AG09309 (cell line): Measurements from ENCODE around the gene FOXP1.

Experiments used
- DNase-seq: peaks from one replicate; pipeline ENCODE4 v3.0.0-alpha.2; 2010; ENCODE audit warnings: low read depth
- H3K4me3 ChIP-seq: 2 replicates; pipeline ENCODE4 v1.5.1; 2011; ENCODE audit warnings: mild to moderate bottlenecking, low read depth, low read length, moderate library complexity; ENCODE audit not compliant: control insufficient read depth
- TF ChIP-seq, protein P1 (sequence below): IDR thresholded peaks from 2 replicates; pipeline ENCODE4 v1.5.1; 2011; ENCODE audit warnings: mild to moderate bottlenecking, low read depth, low read length, inconsistent platforms; ENCODE audit not compliant: insufficient read depth, control insufficient read depth; ENCODE audit errors: missing control alignments

The FOXP1 gene

DNA sequence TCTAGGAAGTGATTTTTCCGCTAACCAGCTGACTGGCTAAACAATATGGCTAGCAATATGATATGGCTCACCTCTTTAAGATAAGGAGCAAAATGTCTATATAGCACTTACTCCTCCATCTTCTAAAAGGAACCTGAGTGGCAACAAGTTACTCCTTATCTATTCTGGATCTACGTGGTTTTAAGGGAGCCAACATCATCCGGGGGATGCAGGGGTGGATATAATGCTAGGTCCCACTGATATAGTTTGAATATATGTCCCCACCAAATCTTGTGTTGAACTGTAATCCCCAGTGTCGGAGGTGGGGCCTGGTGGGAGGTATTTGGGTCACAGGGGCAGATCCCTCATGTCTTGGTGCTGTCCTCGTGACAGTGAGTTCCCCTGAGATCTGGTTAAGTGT lies 500.7 kb downstream of the FOXP1 start:
- TF ChIP-seq, protein P1, sequence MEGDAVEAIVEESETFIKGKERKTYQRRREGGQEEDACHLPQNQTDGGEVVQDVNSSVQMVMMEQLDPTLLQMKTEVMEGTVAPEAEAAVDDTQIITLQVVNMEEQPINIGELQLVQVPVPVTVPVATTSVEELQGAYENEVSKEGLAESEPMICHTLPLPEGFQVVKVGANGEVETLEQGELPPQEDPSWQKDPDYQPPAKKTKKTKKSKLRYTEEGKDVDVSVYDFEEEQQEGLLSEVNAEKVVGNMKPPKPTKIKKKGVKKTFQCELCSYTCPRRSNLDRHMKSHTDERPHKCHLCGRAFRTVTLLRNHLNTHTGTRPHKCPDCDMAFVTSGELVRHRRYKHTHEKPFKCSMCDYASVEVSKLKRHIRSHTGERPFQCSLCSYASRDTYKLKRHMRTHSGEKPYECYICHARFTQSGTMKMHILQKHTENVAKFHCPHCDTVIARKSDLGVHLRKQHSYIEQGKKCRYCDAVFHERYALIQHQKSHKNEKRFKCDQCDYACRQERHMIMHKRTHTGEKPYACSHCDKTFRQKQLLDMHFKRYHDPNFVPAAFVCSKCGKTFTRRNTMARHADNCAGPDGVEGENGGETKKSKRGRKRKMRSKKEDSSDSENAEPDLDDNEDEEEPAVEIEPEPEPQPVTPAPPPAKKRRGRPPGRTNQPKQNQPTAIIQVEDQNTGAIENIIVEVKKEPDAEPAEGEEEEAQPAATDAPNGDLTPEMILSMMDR: no peak
- no peak for DNase-seq
- H3K4me3 ChIP-seq: no peak overlapping the region

DNA sequence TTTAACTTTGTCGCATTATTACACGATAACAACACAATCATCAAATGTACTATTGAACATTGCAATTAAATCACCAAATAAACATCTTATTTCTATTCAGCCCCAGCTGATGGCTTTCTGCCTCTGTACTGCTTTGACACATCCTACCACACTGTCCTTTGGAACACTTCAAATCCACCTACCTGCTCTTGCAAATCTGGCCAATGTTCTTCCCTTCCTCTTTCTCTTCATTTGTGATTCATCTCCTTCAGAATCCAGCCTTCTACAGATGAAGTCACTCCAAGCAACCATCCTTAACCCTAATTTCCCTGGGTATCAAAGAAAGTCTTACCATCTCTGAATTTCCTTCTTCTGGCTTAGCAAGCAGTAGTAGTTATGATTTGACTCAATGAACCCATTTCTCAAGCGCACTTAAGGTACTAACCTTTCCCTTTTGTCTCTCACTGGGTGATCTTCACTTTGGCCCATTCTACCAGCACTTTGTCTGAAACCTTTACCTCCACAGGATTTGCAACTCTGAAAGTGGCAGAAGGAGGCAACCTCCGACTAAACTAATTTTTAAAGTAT lies 502.9 kb downstream of the FOXP1 start:
- TF ChIP-seq, protein P1: no peak
- DNase-seq: no peak
- H3K4me3 ChIP-seq: no peak overlapping the region

DNA sequence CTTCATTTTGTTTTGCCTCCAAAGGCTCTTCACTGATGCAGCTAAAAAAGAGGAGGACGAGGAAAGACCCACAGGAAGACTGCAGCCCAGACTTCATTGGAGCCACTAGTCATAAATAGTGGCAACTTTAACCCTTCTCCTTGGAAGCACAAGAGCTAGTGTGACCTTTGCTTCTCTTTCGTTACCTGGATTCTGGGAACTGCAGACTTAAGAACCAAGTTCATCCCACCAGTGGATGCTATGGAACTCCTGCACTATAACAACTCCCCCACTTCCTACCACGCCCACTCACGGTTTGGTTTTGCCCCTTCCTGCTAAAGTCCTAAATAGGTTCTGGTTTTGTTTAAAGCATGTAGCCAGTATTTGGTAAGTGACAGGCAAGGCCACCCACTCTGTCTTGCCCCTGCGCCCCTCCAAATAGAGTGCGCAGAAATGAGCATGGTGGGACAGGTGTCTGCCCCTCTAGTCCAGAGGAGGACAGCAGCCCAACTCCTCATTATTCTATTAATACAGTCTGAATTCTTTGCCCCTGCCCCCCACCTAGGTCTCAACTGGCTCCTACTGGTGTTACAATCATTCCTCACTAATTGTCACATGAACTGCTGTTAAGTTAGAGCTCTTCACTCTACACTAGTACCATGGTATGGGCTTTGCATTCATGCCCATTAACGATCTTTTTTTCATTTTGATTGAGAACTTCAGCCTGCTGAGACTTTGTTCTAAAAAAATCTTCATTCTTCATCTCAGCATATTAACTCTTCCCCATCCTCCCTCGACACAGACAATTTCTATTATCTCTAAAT lies 504.6 kb downstream of the FOXP1 start:
- TF ChIP-seq, protein P1: no peak
- no peak overlapping the region for H3K4me3 ChIP-seq
- no peak for DNase-seq

DNA sequence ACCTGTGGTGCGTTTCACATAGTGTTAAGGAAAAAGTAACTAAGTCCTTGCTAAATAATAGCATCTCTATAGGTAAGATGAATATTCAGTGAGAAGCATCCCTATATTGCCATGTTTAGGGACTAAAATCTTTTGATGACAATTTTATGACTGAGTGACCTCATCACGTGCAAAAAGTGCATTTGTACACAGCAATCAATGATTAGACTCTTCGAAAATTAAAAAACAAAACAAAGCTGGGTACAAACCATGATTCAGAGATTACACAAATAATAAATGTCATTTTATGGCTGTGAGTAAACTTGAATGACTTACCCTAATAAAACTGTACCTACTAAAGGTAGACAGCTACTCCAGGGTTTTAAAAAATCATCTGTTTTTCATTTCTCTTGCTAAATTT lies 505.3 kb downstream of the FOXP1 start:
- no peak overlapping the region for H3K4me3 ChIP-seq
- TF ChIP-seq, protein P1: no peak
- no peak for DNase-seq

DNA sequence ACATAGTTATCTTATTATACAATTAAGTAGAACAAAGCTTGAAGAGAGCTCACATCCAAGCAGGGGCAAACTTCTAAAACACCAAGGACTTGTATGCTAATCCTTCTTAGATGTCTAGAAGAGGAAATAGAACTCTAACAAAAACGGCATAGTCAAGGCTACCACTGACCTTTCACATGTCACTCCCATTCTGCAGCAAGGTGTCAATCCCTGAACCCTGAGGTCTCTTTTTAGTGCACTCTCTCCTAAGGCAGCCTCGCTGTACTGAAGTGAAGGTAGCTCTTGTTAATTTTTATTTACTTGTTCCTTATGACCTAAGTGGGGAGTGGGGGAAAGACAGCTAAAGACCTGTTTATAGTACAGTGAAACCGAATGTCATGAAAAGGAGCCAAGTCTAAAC lies 506.5 kb downstream of the FOXP1 start:
- DNase-seq: no peak
- TF ChIP-seq, protein P1: no peak
- H3K4me3 ChIP-seq: no peak overlapping the region

DNA sequence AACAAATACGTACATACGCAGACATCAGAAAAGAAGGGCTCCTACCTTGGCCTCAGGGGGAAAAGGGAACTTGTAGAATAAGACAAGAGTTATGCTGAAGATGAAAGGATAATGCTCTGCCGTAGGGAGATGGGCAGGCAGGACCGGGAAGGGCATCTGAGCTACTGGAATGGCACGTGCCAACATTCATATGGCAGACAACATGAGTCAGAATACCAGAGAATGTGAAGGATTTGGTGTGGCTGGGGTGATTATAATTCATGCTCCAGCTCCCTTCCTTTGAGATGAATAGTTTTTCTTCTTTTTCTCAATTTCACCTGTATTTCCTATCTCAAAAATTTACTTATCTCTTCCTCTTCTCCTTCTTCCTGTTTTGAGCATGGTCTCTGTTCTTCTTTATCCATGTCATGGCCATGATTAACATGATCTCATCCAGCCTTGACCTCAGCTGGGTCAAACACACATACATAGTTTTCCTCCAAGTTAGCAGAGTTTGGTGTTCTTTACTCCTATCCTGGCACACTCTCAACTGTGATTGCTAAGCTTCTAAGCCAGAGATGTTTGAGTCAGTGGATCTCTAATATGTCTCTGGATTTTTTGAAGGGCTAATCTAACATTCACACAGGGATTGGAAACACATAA lies 507.0 kb downstream of the FOXP1 start:
- TF ChIP-seq, protein P1: no peak
- H3K4me3 ChIP-seq: no peak overlapping the region

More for the DNA sequence above, 507.0 kb downstream of the FOXP1 start:
- DNase-seq: no peak
